NK-92 (cell line): ENCODE data around the gene MYOM1.

ENCODE experiments used
- DNase-seq: peaks from one replicate; lab custom pipeline; 2025; ENCODE audit not compliant: unreplicated experiment; lab: John Stamatoyannopoulos, UW

MYOM1 gene

GRCh38 chr18:3219631-3220335 lies at the start of gene MYOM1:
Gene MYOM1, minus strand, starts transcription at chr18:3219968. Its CDS starts 4,745 bp downstream, at chr18:3215223.
- DNase-seq: no peak

- no peak for DNase-seq
Measured at GRCh38 chr18:3269241-3269913, 49.6 kb upstream of the MYOM1 start.

GRCh38 chr18:3268306-3268705 lies 48.5 kb upstream of the MYOM1 start:
- DNase-seq: no peak

GRCh38 chr18:3266062-3266608 lies 46.4 kb upstream of the MYOM1 start:
- DNase-seq: no peak

- no peak for DNase-seq
Measured at GRCh38 chr18:3265564-3266033, 45.8 kb upstream of the MYOM1 start.

GRCh38 chr18:3264362-3264761 lies 44.6 kb upstream of the MYOM1 start:
- no peak for DNase-seq

- DNase-seq: no peak
Measured at GRCh38 chr18:3263132-3263700, 43.4 kb upstream of the MYOM1 start.

GRCh38 chr18:3262234-3263131 lies 42.7 kb upstream of the MYOM1 start:
- DNase-seq: no peak

GRCh38 chr18:3261373-3262233 lies 41.8 kb upstream of the MYOM1 start, which contains the start of gene MYL12B:
Gene MYL12B, plus strand, starts transcription at chr18:3262133. Its CDS starts 10,766 bp downstream, at chr18:3272899.
- no peak for DNase-seq

GRCh38 chr18:3260995-3261372 lies 41.2 kb upstream of the MYOM1 start:
- DNase-seq: no peak

GRCh38 chr18:3257627-3258120 lies 37.9 kb upstream of the MYOM1 start:
- DNase-seq: no peak

- DNase-seq: no peak
Measured at GRCh38 chr18:3256693-3257626, 37.2 kb upstream of the MYOM1 start.

GRCh38 chr18:3255611-3256165 lies 35.9 kb upstream of the MYOM1 start:
- no peak for DNase-seq

- no peak for DNase-seq
Measured at GRCh38 chr18:3254725-3255124, 35.0 kb upstream of the MYOM1 start.

- DNase-seq: no peak
Measured at GRCh38 chr18:3252843-3253242, 33.1 kb upstream of the MYOM1 start.

GRCh38 chr18:3251963-3252277 lies 32.2 kb upstream of the MYOM1 start:
- no peak for DNase-seq

- DNase-seq: no peak
Measured at GRCh38 chr18:3251249-3251962, 31.6 kb upstream of the MYOM1 start.
